GM06990 (cell line): Measurements from ENCODE around the gene SF3B1.

Experiments used
- DNase-seq: peaks from one replicate; pipeline ENCODE4 v3.0.0-alpha.2; 2011; ENCODE audit not compliant: insufficient read length; ENCODE audit errors: extremely low read depth
- H3K27me3 ChIP-seq: replicated peaks from 2 replicates; pipeline ENCODE4 v1.6.0; 2011; ENCODE audit warnings: low read length; ENCODE audit not compliant: control insufficient read depth, insufficient read depth
- H3K36me3 ChIP-seq: 2 replicates; pipeline ENCODE4 v1.5.1; 2011; ENCODE audit warnings: low read length; ENCODE audit not compliant: control insufficient read depth, insufficient read depth
- H3K4me3 ChIP-seq: replicated peaks from 2 replicates; pipeline ENCODE4 v1.5.1; 2011; ENCODE audit warnings: low read depth, mild to moderate bottlenecking, control low read depth, low read length
- TF ChIP-seq, protein P1 (sequence below): IDR thresholded peaks from 2 replicates; pipeline ENCODE4 v1.5.1; 2011; ENCODE audit warnings: low read length, control low read depth, mild to moderate bottlenecking, inconsistent platforms; ENCODE audit not compliant: insufficient read depth, poor library complexity, severe bottlenecking

Gene SF3B1

GRCh38 chr2:197427986-197428385, 6.8 kb downstream of the SF3B1 start:
- TF ChIP-seq, protein P1, sequence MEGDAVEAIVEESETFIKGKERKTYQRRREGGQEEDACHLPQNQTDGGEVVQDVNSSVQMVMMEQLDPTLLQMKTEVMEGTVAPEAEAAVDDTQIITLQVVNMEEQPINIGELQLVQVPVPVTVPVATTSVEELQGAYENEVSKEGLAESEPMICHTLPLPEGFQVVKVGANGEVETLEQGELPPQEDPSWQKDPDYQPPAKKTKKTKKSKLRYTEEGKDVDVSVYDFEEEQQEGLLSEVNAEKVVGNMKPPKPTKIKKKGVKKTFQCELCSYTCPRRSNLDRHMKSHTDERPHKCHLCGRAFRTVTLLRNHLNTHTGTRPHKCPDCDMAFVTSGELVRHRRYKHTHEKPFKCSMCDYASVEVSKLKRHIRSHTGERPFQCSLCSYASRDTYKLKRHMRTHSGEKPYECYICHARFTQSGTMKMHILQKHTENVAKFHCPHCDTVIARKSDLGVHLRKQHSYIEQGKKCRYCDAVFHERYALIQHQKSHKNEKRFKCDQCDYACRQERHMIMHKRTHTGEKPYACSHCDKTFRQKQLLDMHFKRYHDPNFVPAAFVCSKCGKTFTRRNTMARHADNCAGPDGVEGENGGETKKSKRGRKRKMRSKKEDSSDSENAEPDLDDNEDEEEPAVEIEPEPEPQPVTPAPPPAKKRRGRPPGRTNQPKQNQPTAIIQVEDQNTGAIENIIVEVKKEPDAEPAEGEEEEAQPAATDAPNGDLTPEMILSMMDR, result no peak
- DNase-seq, result no peak
- no peak overlapping the region for H3K4me3 ChIP-seq
- H3K27me3 ChIP-seq, result no peaks in the 10 kb centered on the region
- peaks cover 2% of the 10 kb centered on the region for H3K36me3 ChIP-seq

DNA sequence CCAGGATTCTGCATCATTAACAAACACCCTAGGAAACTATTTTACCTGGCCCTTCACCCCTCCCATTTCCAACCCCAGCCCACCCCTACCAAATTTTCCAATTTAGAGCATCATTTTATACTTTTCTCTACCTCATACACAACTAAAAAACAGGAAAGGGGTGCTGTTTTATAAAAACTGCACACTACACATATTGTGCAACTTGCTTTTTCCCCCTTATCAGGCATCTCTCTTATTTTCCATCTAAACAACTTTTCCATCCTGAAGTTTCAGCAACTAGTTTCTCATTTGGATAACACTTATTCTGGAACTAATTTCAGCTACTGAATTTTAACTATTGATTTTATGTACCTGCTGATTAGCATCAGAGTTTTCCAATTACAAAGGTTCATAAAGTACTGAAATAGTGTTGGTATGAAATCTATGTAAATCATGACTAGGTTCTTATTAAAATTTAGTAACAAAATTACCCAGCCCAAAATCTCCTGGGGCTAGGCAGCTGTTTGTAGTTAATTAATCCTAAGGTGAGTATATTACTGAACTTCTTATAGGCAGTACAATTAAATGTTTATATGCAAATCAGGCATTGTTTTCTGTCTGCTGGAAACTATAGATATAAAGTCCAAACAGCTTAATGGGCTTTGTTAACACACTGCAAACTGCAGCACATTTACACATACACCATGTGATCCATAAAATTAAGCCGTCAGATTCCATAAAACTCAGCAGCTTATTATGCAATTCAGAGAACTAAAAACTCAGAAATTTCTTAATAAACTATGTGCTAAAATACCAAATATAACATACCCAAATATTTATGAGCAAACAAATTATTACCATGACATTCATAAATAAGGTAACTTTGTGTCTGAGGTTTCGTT, 7.9 kb downstream of the SF3B1 start:
- no peak overlapping the region for H3K4me3 ChIP-seq
- H3K36me3 ChIP-seq, result peaks cover 4% of the 10 kb centered on the region
- TF ChIP-seq, protein P1, result no peak
- DNase-seq, result no peak
- no peaks in the 10 kb centered on the region for H3K27me3 ChIP-seq

DNA sequence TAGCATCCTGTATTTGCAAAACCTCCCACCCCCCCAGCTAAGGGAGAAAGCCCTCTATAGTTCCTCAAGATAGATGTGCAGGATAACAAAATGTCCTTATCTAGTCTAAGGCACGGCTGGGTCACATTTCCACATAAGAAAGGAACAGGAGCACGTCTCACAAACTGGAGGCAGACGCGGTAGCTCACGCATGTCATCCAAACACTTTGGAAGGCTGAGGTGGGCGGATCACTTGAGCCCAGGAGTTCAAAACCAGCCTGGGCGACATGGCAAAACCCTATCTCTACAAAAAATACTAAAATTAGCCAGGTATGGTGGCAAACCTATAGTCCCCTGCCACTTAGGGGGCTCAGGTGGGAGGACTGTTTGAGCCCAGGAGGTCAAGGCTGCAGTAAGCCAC, 9.3 kb downstream of the SF3B1 start:
- H3K4me3 ChIP-seq, result no peak overlapping the region
- TF ChIP-seq, protein P1, result no peak
- no peak for DNase-seq
- H3K36me3 ChIP-seq, result peaks cover 4% of the 10 kb centered on the region
- no peaks in the 10 kb centered on the region for H3K27me3 ChIP-seq

DNA sequence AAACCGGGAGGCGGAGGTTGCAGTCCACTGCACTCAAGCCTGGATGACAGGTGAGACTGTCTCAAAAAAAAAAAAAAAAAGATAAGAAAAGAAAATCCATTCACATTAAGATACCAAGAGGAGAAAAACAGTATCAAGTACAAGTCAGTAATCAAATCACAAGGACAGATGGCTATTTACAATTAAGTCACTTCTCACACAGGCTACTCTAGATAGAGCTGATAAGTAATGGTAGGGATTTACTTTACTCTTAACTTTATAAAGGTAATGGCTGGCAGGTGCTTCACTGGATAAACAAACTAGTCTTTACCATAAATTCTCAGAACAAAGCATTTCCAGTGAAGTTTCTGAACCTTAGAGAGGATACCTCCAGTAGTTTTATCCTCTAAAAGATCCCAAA, 11.5 kb downstream of the SF3B1 start:
- TF ChIP-seq, protein P1, result no peak
- no peak for DNase-seq
- H3K27me3 ChIP-seq, result no peaks in the 10 kb centered on the region
- no peak overlapping the region for H3K4me3 ChIP-seq
- peaks cover 4% of the 10 kb centered on the region for H3K36me3 ChIP-seq

DNA sequence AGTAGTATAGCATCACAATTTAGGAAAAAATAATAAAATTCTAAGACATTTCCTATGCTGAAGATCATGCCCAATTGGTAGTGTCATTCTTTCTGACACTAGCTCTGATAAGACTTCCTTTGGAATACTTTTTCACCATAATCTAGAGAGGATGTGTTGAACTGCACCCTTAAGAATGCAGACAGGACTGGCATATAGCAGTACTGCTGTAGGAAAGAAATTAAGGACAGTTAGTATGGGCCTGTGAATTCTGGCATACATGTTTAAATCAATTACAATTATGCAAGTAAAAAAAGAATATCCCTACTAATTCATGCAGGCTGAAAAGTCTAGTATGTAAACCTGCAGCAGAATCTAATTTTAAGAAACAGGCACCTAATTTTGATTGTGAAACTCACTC, 15.4 kb downstream of the SF3B1 start:
- Histone ChIP-seq H3K36me3 (peaks cover 11% of the 10 kb centered on the region), H3K4me3 (no peak overlapping the region), H3K27me3 (no peaks in the 10 kb centered on the region)
- no peak for DNase-seq
- TF ChIP-seq, protein P1, result no peak
